GM10266 (cell line): ENCODE measurements around the gene SLC26A4.

Experiments
- DNase-seq: peaks from one replicate; pipeline ENCODE4 v3.0.0; 2012; ENCODE audit errors: extremely low spot score
- TF ChIP-seq, protein P1 (sequence below): IDR thresholded peaks from 2 replicates; pipeline ENCODE4 v1.5.1; 2012; ENCODE audit warnings: mild to moderate bottlenecking, low read depth; ENCODE audit not compliant: control insufficient read depth, insufficient read depth; ENCODE audit errors: missing control alignments

Gene SLC26A4

DNA sequence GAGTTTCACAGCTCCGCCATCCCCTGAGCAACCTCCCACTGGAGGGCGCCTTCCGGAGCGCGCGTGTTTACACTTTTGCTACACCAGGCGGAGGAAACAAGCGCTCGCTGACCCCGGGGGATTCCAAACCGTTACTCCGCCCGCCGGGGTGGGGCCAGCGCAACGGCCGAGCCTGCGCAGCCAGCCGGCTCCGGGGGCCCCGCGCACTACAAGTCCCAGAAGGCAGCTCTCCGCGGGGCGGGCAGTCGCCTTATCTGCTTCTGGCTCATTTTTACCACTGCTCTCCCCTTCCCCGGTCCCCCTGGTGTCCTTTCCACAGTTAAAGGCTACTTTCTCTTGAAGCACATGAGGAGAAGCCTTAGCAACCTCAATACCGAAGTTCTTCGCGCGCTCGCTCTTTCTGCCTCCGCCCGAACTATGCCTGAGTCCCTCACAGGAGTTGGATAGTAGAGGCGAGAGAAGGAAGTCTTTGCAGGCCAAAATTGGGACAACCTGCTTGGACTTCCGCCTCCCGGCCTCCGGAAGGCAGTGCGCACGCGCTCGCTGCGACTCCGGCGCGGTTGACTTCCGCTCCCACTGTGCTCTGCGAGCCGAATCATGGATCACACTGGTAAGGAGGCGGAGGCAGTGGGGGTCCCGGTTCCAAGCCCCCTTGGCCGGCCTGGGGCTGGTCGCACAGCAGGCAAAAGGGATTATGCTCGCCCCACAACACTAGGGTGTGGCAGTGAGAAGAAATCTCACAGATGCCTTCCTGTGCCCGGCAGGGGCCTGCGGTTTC, 83.1 kb downstream of the SLC26A4 start, which contains the start of gene CBLL1:
TSS of gene CBLL1 (plus strand) at position 576 of the 778 bp plus-strand sequence. CDS start at position 598, 22 bp downstream.
- TF ChIP-seq, protein P1, sequence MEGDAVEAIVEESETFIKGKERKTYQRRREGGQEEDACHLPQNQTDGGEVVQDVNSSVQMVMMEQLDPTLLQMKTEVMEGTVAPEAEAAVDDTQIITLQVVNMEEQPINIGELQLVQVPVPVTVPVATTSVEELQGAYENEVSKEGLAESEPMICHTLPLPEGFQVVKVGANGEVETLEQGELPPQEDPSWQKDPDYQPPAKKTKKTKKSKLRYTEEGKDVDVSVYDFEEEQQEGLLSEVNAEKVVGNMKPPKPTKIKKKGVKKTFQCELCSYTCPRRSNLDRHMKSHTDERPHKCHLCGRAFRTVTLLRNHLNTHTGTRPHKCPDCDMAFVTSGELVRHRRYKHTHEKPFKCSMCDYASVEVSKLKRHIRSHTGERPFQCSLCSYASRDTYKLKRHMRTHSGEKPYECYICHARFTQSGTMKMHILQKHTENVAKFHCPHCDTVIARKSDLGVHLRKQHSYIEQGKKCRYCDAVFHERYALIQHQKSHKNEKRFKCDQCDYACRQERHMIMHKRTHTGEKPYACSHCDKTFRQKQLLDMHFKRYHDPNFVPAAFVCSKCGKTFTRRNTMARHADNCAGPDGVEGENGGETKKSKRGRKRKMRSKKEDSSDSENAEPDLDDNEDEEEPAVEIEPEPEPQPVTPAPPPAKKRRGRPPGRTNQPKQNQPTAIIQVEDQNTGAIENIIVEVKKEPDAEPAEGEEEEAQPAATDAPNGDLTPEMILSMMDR: peak; percentile 84
- DNase-seq: peak; percentile 88

DNA sequence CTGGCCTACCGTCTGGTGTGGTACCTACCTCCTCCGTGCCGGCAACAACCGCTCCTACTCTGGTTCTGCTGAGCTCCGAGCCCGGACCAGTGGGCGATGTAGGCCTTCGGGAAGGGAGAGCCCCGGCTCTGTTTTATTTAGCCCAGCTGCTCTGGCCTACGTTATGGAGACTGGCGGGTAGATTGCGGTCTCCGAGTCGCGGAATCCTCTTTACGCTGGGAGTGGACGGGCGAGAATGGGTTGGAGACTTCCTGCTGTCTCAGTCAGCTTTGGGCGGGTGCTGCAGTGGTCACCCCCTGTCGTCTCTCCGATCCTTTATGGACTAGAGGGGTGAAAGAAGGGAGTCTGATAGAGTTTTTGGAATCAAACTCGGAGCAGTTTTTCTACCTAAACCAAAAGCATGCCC, 83.7 kb downstream of the SLC26A4 start:
- TF ChIP-seq, protein P1: no peak

DNA sequence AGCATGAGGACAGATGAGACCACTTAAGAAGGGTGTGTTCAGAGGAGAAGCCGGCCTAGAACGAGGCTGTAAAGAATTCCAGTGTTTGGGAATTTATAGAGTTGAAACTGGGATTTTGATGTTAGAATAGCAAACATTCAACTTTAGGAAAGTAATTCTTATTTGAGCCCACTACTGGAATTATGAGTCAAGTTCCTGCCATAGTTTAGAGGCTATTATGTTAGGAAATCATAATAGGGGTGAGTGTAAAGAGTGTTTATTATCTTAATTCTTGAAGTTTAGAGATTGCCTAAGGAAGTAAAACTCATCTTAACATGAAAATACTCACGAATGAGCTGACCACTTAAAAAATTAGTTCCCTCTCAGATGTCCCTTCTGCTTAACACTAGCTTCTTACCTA, 85.4 kb downstream of the SLC26A4 start:
- TF ChIP-seq, protein P1: no peak
- DNase-seq: no peak

More for the DNA sequence above, 83.7 kb downstream of the SLC26A4 start:
- no peak for DNase-seq

DNA sequence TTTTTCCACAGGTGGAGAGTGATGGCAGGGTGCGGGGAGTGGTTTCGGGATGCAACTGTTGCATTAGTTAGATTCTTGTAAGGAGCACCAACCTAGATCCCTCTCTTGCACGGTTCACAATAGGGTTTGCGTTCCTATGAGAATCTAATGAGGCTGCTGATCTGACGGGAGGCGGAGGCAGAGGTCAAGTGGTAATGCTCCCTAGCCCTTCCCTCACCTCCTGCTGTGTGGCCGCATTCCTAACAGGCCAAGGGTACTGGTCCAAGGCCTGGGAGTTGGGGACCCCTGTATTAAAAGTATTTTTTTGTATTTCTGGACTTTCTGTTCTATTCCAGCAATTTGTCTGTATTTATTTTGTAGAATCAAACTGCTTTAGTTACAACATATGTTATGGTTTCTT, 90.5 kb downstream of the SLC26A4 start:
- no peak for DNase-seq
- TF ChIP-seq, protein P1: no peak

DNA sequence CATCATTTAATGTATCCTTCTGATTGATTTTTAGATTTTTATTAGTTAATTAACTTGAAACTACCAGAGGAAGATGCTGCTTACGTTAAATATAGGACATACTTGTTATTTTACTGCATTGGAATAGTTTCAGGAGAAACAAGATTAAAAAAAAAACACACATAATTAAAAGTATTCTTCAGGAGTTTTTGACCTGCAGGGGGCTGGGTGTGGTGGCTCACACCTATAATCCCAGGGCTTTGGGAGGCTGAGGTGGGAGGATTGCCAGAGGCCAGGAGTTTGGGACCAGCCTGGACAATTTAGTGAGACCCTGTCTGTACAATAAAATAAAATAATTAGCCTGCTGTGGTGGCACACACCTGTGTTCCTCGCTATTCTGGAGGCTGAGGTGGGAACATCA, 94.0 kb downstream of the SLC26A4 start:
- no peak for DNase-seq
- TF ChIP-seq, protein P1: no peak

DNA sequence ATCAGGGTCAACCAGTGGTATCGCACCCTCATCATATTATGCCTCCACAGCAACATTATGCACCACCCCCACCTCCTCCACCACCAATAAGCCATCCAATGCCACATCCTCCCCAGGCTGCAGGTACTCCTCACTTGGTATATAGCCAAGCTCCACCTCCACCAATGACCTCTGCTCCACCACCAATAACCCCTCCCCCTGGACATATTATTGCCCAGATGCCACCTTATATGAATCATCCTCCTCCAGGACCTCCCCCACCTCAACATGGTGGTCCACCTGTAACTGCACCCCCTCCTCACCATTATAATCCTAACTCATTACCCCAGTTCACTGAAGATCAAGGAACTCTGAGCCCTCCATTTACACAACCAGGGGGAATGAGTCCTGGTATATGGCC, 98.0 kb downstream of the SLC26A4 start:
- no peak for DNase-seq
- TF ChIP-seq, protein P1: no peak

DNA sequence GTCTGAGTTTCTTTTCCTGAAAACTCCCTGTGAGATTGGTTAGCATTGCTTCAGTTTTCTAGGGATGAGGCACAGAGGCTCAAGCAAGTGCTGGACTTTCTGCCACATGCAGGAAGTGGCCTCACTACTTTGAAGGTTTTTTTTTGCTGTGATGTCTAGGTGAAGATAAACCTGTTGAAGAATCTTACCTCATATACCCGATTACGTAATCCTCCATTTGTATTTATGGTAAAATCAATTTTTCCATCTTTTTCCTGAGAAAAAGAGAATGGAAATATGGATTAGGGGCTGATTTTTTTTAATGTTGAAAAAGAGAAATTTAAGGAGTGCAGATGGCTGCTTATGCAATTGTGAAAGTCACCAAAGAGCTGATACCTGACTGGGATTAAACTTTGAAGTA, 106.8 kb downstream of the SLC26A4 start:
- TF ChIP-seq, protein P1: no peak
- no peak for DNase-seq
